CD14-positive monocyte (primary cell): ENCODE measurements around the gene GNG13. TPM values are rescaled to one million over a fixed set of nuclear protein-coding genes. Genes with fewer than 3 reads are reported as not detected.

Experiments
- DNase-seq, 3 donors: peaks; one replicate each; pipeline ENCODE4 v3.0.0-alpha.2; 2011 to 2022
- H2AFZ ChIP-seq: 2 replicates; pipeline ENCODE4 v1.6.0; 2012; ENCODE audit warnings: mild to moderate bottlenecking, low read depth, low read length, inconsistent platforms; ENCODE audit not compliant: insufficient read depth, poor library complexity, severe bottlenecking
- H3K27ac ChIP-seq, 2 donors: 1 replicate in 1 of 2; 2 replicates in 1 of 2; pipeline ENCODE4 v1.5.1; 2012 to 2013; ENCODE audit warnings: low read length in 2 of 2, control low read depth in 1 of 2, inconsistent platforms in 1 of 2, low read depth in 1 of 2, mild to moderate bottlenecking in 1 of 2
- H3K27me3 ChIP-seq, 2 donors: one replicate each; pipeline versions ENCODE4 v1.6.0 to v1.6.1; 2011 to 2013; ENCODE audit warnings: low read length in 2 of 2; ENCODE audit not compliant: control insufficient read depth in 2 of 2, insufficient read depth in 2 of 2
- H3K36me3 ChIP-seq, 2 donors: replicated peaks in 1 of 2; 1 replicate in 1 of 2; 2 replicates in 1 of 2; pipeline versions ENCODE4 v1.5.1 to v1.6.1; 2012 to 2013; ENCODE audit warnings: low read length in 2 of 2, control low read depth in 1 of 2, inconsistent platforms in 1 of 2, mild to moderate bottlenecking in 1 of 2; ENCODE audit not compliant: insufficient read depth in 2 of 2, control insufficient read depth in 1 of 2
- H3K4me1 ChIP-seq, 2 donors: 1 replicate in 1 of 2; 2 replicates in 1 of 2; pipeline versions ENCODE4 v1.5.1 to v1.6.1; 2012 to 2013; ENCODE audit warnings: low read length in 2 of 2, control low read depth in 1 of 2, inconsistent platforms in 1 of 2, mild to moderate bottlenecking in 1 of 2, moderate library complexity in 1 of 2; ENCODE audit not compliant: insufficient read depth in 2 of 2, control insufficient read depth in 1 of 2
- H3K4me2 ChIP-seq: replicated peaks from 2 replicates; pipeline ENCODE3; 2012; ENCODE audit warnings: low read length, moderate library complexity, mild to moderate bottlenecking; ENCODE audit not compliant: poor library complexity, severe bottlenecking; ENCODE audit errors: extremely low read depth
- H3K4me3 ChIP-seq, 3 experiments: fragments of 200-600 bp in 1 of 3; sonication (generic) in 1 of 3; replicated peaks in 1 of 3; 1 replicate in 2 of 3; 2 replicates in 1 of 3; pipeline ENCODE4 v1.5.1; 2011 to 2013; ENCODE audit warnings: low read length in 3 of 3, mild to moderate bottlenecking in 3 of 3, control low read depth in 2 of 3, low read depth in 2 of 3, inconsistent platforms in 1 of 3, moderate library complexity in 1 of 3
- H3K79me2 ChIP-seq: 2 replicates; pipeline ENCODE4 v1.6.0; 2012; ENCODE audit warnings: mild to moderate bottlenecking, control low read depth, inconsistent platforms, low read length, moderate library complexity; ENCODE audit not compliant: insufficient read depth
- H3K9ac ChIP-seq: 2 replicates; pipeline ENCODE4 v1.6.0; 2017; ENCODE audit warnings: low read length, mild to moderate bottlenecking; ENCODE audit not compliant: insufficient read depth, poor library complexity, severe bottlenecking
- H3K9me3 ChIP-seq, 2 donors: replicated peaks in 1 of 2; 1 replicate in 1 of 2; 2 replicates in 1 of 2; pipeline versions ENCODE4 v1.5.1 to v1.6.1; 2012 to 2013; ENCODE audit warnings: low read length in 2 of 2, control low read depth in 1 of 2; ENCODE audit not compliant: control insufficient read depth in 1 of 2, insufficient read depth in 1 of 2
- H4K20me1 ChIP-seq: 2 replicates; pipeline ENCODE4 v1.6.0; 2012; ENCODE audit warnings: mild to moderate bottlenecking, low read length, control low read depth, moderate library complexity; ENCODE audit not compliant: insufficient read depth
- H3K27ac Mint-ChIP-seq, 7 donors: one replicate each; pipeline ENCODE4 v1.8.0; 2020; ENCODE audit warnings: mild to moderate bottlenecking in 7 of 7, mixed read lengths in 7 of 7, moderate library complexity in 6 of 7, inconsistent platforms in 2 of 7
- H3K27me3 Mint-ChIP-seq, 3 donors: one replicate each; pipeline ENCODE4 v1.8.0; 2021 to 2022; ENCODE audit warnings: low read depth in 3 of 3, mild to moderate bottlenecking in 3 of 3, mixed read lengths in 3 of 3, moderate library complexity in 3 of 3, inconsistent platforms in 1 of 3
- H3K36me3 Mint-ChIP-seq, 2 donors: one replicate each; pipeline ENCODE4 v1.8.0; 2020; ENCODE audit warnings: mixed read lengths in 2 of 2, inconsistent platforms in 1 of 2, mild to moderate bottlenecking in 1 of 2
- H3K4me1 Mint-ChIP-seq: one replicate; pipeline ENCODE4 v1.8.0; 2020; ENCODE audit warnings: mild to moderate bottlenecking, mixed read lengths
- H3K4me3 Mint-ChIP-seq, 2 donors: one replicate each; pipeline ENCODE4 v1.8.0; 2020; ENCODE audit warnings: mild to moderate bottlenecking in 2 of 2, mixed read lengths in 2 of 2, moderate library complexity in 1 of 2
- H3K9me3 Mint-ChIP-seq, 7 donors: one replicate each; pipeline ENCODE4 v1.8.0; 2020 to 2022; ENCODE audit warnings: mixed read lengths in 7 of 7, mild to moderate bottlenecking in 6 of 7, moderate library complexity in 6 of 7, inconsistent platforms in 2 of 7
- WGBS: methylation state at CpG from one replicate; pipeline ENCODE4 v1.1.5; 2013; ENCODE audit warnings: missing lambda C conversion rate; ENCODE audit not compliant: insufficient coverage; 5-methylcytosine and 5-hydroxymethylcytosine counted together
- intact Hi-C, 2 donors: fragments of 100-400 bp; cut with micrococcal nuclease; formaldehyde crosslinking; loops; one replicate each; pipeline versions ENCODE4 v1.15.0 to v1.15.1; 2023
- polyA plus RNA-seq, 3 donors: library from polyadenylated mRNA; depleted of rRNA in 1 of 3; unstranded in 2 of 3; stranded (reverse) in 1 of 3; fragments of 300-500 nt in 2 of 3; fragments of >200 nt in 1 of 3; fragmentation: Illumina TruSeq in 2 of 3; gene quantifications; 1 replicate in 2 of 3; 2 replicates in 1 of 3; pipeline ENCODE4 v1.2.3, GENCODE V29; 2012 to 2021
- TF ChIP-seq, protein P1 (sequence below): fragments of 200-600 bp; IDR thresholded peaks from one replicate; pipeline ENCODE4 v1.8.0; 2022; ENCODE audit warnings: antibody characterized with exemption, mild to moderate bottlenecking

GNG13 gene
- polyA plus RNA-seq, 3 donors: not detected

DNA sequence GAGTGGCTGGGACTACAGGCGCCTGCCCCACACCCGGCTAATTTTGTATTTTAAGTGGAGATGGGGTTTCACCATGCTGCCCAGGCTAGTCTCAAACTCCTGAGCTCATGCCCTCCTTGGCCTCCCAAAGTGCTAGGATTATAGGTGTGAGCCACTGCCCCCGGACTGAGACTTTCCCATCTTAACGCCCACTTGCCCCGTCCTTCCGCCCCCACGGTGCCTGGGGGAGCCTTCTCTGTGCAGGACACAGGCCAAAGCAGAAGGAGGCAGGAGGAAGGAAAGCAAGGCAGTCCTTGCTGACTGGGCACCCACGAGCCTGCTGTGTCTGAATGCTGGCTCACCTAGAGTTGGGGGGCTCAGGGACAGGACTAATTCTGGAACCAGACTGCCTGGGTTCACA, 17.6 kb upstream of the GNG13 start:
- 78% methylated on average over 4 of the region's 8 CpGs for WGBS
- Mint-ChIP-seq H3K36me3 (no peaks in the 10 kb centered on the region), H3K27me3 (peaks cover 41 to 53% (median 43%) of the 10 kb centered on the region in 3 donors), H3K9me3 (peaks cover 0 to 9% (median 2%) of the 10 kb centered on the region in 7 donors), H3K4me3 (no peak overlapping the region), H3K27ac (no peak overlapping the region), H3K4me1 (no peaks in the 10 kb centered on the region)
- Histone ChIP-seq H3K36me3 (no peaks in the 10 kb centered on the region), H3K9me3 (peaks cover 0 to 15% of the 10 kb centered on the region in 2 donors), H3K79me2 (no peaks in the 10 kb centered on the region), H3K27ac (no peak overlapping the region), H3K27me3 (peaks cover 17 to 55% of the 10 kb centered on the region in 2 donors), H3K4me2 (no peak overlapping the region), H2AFZ (no peak overlapping the region), H3K4me1 (peaks cover 0 to 4% of the 10 kb centered on the region in 2 donors), H3K4me3 (no peak overlapping the region), H3K9ac (no peak overlapping the region), H4K20me1 (no peaks in the 10 kb centered on the region)
- intact Hi-C loops: no loop called here
- TF ChIP-seq, protein P1, sequence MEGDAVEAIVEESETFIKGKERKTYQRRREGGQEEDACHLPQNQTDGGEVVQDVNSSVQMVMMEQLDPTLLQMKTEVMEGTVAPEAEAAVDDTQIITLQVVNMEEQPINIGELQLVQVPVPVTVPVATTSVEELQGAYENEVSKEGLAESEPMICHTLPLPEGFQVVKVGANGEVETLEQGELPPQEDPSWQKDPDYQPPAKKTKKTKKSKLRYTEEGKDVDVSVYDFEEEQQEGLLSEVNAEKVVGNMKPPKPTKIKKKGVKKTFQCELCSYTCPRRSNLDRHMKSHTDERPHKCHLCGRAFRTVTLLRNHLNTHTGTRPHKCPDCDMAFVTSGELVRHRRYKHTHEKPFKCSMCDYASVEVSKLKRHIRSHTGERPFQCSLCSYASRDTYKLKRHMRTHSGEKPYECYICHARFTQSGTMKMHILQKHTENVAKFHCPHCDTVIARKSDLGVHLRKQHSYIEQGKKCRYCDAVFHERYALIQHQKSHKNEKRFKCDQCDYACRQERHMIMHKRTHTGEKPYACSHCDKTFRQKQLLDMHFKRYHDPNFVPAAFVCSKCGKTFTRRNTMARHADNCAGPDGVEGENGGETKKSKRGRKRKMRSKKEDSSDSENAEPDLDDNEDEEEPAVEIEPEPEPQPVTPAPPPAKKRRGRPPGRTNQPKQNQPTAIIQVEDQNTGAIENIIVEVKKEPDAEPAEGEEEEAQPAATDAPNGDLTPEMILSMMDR: no peak
- no peak for DNase-seq

DNA sequence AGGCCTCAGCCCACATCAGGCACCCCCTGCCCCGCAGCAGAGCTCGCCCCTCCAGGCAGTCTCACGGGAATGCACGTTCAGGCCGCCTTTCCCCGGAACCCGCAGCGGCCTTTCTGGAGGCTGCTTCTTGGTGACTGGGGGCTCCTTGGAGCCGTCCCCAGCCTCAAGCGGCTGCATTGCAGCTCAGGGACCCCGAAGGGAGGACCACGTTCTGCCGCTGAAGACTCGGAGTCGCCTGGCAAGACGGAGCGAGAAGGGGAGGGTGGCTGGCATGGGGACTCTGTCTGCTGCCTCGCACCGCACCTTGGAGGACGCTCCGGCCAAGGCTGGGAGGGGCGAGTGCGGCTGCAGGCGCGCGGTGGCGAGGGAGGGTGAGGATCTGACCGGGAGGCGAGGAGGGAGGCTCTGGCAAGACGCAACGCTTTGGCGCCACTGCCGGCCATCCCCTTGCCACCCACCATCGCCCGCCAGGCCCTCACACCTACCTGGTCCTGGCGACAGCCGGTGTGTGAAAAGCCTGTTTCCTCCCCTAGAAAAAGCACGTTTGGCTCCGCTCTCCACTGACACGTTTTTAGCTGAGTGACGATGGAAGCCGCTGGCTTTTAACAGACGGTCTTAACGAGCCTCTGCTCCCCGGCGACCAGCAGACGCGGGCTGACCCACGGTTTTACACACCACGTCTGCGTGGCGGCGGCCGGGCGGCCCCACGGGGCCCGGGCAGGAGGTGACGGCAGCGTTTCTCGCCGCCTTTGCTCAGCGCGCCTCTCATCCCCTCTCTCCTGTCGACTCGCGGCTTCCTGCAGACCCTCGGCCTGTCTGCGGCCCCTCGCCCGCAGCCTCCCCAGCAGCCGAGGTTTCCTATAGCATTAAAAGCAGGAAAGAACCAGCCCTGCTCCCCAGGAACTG, 16.7 kb upstream of the GNG13 start:
- H3K27me3 Mint-ChIP-seq: peaks cover 50 to 62% (median 50%) of the 10 kb centered on the region in 3 donors
- no peaks in the 10 kb centered on the region for H3K4me1 Mint-ChIP-seq
- Histone ChIP-seq H3K4me3 (no peak overlapping the region), H3K27ac (no peak overlapping the region), H3K27me3 (peaks cover 20 to 64% of the 10 kb centered on the region in 2 donors), H3K9ac (no peak overlapping the region), H3K9me3 (peaks cover 3 to 17% of the 10 kb centered on the region in 2 donors), H2AFZ (no peak overlapping the region), H4K20me1 (no peaks in the 10 kb centered on the region), H3K4me2 (no peak overlapping the region), H3K36me3 (no peaks in the 10 kb centered on the region), H3K4me1 (peaks cover 0 to 4% of the 10 kb centered on the region in 2 donors), H3K79me2 (no peaks in the 10 kb centered on the region)
- DNase-seq: no peak
- intact Hi-C loops: no loop called here
- H3K9me3 Mint-ChIP-seq: peaks cover 0 to 16% (median 8%) of the 10 kb centered on the region in 7 donors
- peaks cover 0 to 3% of the 10 kb centered on the region in 2 donors for H3K36me3 Mint-ChIP-seq
- TF ChIP-seq, protein P1: no peak
- peak overlapping the region in 1 of 7 donors; percentile 12 for H3K27ac Mint-ChIP-seq
- 66% methylated on average over 60 of the region's 71 CpGs for WGBS
- H3K4me3 Mint-ChIP-seq: peak overlapping the region in 1 of 2 donors; percentile 3
